ENCODE measurements around the gene SLC7A1. TPM values are rescaled to one million over a fixed set of nuclear protein-coding genes. Genes with fewer than 3 reads are reported as not detected.

Gene SLC7A1
- total RNA-seq, 1 donor from 2014 or later: 43.2 TPM

GRCh38 chr13:29510651-29511084 lies 84.8 kb downstream of the SLC7A1 start:
- TF ChIP-seq POLR2AphosphoS5 (IDR thresholded peaks at IDR 0.05; ENCODE audit: insufficient read depth in 1 of 2, low read depth in 1 of 2): no peak
- no peak for TF ChIP-seq CTCF (IDR thresholded peaks at IDR 0.05)
- peaks cover 0 to 8% of the 10 kb centered on the region in 2 donors for H3K36me3 ChIP-seq
- H3K4me1 ChIP-seq: peaks cover 36% of the 10 kb centered on the region
- no peak for DNase-seq (ENCODE audit: extremely low spot score in 2 of 2)
- no peaks in the 10 kb centered on the region for H3K27me3 ChIP-seq
- intact Hi-C loops (cut with DNase I): loop anchor here (10.0 kb wide), 1 partner anchor 244 kb away; no protein-coding TSS in a partner anchor
- H3K9me3 ChIP-seq: no peaks in the 10 kb centered on the region
- no peak overlapping the region for H3K4me3 ChIP-seq
- peak overlapping the region; percentile 67 for H3K27ac ChIP-seq

GRCh38 chr13:29509999-29510589 lies 85.4 kb downstream of the SLC7A1 start:
- Histone ChIP-seq H3K36me3 (peaks cover 0 to 8% of the 10 kb centered on the region in 2 donors), H3K4me1 (peaks cover 36% of the 10 kb centered on the region), H3K27ac (no peak overlapping the region), H3K9me3 (no peaks in the 10 kb centered on the region), H3K4me3 (no peak overlapping the region), H3K27me3 (no peaks in the 10 kb centered on the region)
- DNase-seq (ENCODE audit: extremely low spot score in 2 of 2): no peak
- TF ChIP-seq CTCF (IDR thresholded peaks at IDR 0.05): no peak
- TF ChIP-seq POLR2AphosphoS5 (IDR thresholded peaks at IDR 0.05; ENCODE audit: insufficient read depth in 1 of 2, low read depth in 1 of 2): no peak
- TF ChIP-seq POLR2A (IDR thresholded peaks at IDR 0.05): no peak
- intact Hi-C loops (cut with DNase I): loop anchor here (5.0 to 10.0 kb wide), 2 partner anchors 245 to 602 kb away; no protein-coding TSS in a partner anchor

- Histone ChIP-seq H3K36me3 (peaks cover 0 to 8% of the 10 kb centered on the region in 2 donors), H3K4me1 (peaks cover 36% of the 10 kb centered on the region), H3K4me3 (no peak overlapping the region), H3K9me3 (no peaks in the 10 kb centered on the region), H3K27me3 (no peaks in the 10 kb centered on the region), H3K27ac (no peak overlapping the region)
- no peak for DNase-seq (ENCODE audit: extremely low spot score in 2 of 2)
- intact Hi-C loops (cut with DNase I): loop anchor here (5.0 kb wide), 1 partner anchor 603 kb away; no protein-coding TSS in a partner anchor
- TF ChIP-seq POLR2AphosphoS5 (IDR thresholded peaks at IDR 0.05; ENCODE audit: insufficient read depth in 1 of 2, low read depth in 1 of 2): no peak
- TF ChIP-seq POLR2A (IDR thresholded peaks at IDR 0.05): no peak
- no peak for TF ChIP-seq CTCF (IDR thresholded peaks at IDR 0.05)
Observed at GRCh38 chr13:29508876-29509252, 86.6 kb downstream of the SLC7A1 start.

- peak overlapping the region; percentile 63 for H3K27ac ChIP-seq
- H3K9me3 ChIP-seq: no peaks in the 10 kb centered on the region
- intact Hi-C loops (cut with DNase I): loop anchor here (5.0 kb wide), 1 partner anchor 604 kb away; no protein-coding TSS in a partner anchor
- no peak overlapping the region for H3K4me3 ChIP-seq
- peaks cover 0 to 5% of the 10 kb centered on the region in 2 donors for H3K36me3 ChIP-seq
- no peaks in the 10 kb centered on the region for H3K27me3 ChIP-seq
- no peak for DNase-seq (ENCODE audit: extremely low spot score in 2 of 2)
- H3K4me1 ChIP-seq: peaks cover 37% of the 10 kb centered on the region
- TF ChIP-seq POLR2A (IDR thresholded peaks at IDR 0.05): no peak
- peak; percentile 64 to 92 (median 90) for TF ChIP-seq CTCF (IDR thresholded peaks at IDR 0.05)
- TF ChIP-seq POLR2AphosphoS5 (IDR thresholded peaks at IDR 0.05; ENCODE audit: insufficient read depth in 1 of 2, low read depth in 1 of 2): peak in 1 of 2 donors; percentile 50
Observed at GRCh38 chr13:29508130-29508875, 87.2 kb downstream of the SLC7A1 start.

Measured in vagina (tissue), 2 donors.